SK-N-SH (cell line): ENCODE results near the gene CRTC2. TPM values are rescaled to one million over a fixed set of nuclear protein-coding genes. Genes with fewer than 3 reads are reported as not detected.
A peak's percentile ranks its signal among the peaks of the same experiment; 100 is the strongest.

ENCODE experiments used
- CTCF ChIA-PET: fragments of 300-600, 350-600 bp; formaldehyde crosslinking; extraction: SDS; loops from one replicate; lab custom pipeline; 2021; lab: Yijun Ruan, JAX
- POLR2A ChIA-PET: fragments of 350-600 bp; sonication (Branson Sonifier 250); formaldehyde crosslinking; extraction: SDS; loops from one replicate; lab custom pipeline; 2020; ENCODE audit warnings: antibody characterized with exemption, inconsistent platforms; lab: Yijun Ruan, JAX
- DNase-seq: peaks from one replicate; pipeline ENCODE4 v3.0.0; 2012
- H2AFZ ChIP-seq: fragments of 200-600 bp; sonication (generic); 2 replicates; pipeline ENCODE4 v1.8.1; 2016; ENCODE audit warnings: antibody characterized with exemption, mild to moderate bottlenecking, low read depth
- H3F3A ChIP-seq: fragments of 200-600 bp; sonication (generic); replicated peaks from 2 replicates; pipeline ENCODE3; 2016; ENCODE audit warnings: antibody characterized with exemption, mild to moderate bottlenecking; ENCODE audit not compliant: insufficient read depth
- H3K27ac ChIP-seq, 2 experiments: fragments of 200-500 bp in 1 of 2; fragments of 200-600 bp in 1 of 2; sonication (Bioruptor generic) in 1 of 2; sonication (generic), shearing (Covaris generic) in 1 of 2; 2 replicates each; pipeline versions ENCODE4 v1.5.1 to v1.6.1; 2014 to 2016; ENCODE audit warnings: low read depth in 2 of 2, inconsistent platforms in 1 of 2, low read length in 1 of 2, mild to moderate bottlenecking in 1 of 2, mixed read lengths in 1 of 2
- H3K27me3 ChIP-seq: fragments of 200-600 bp; sonication (generic), shearing (Covaris generic); 2 replicates; pipeline ENCODE4 v1.6.1; 2016; ENCODE audit warnings: mixed run types; ENCODE audit not compliant: insufficient read depth
- H3K36me3 ChIP-seq, 2 experiments: fragments of 200-500 bp in 1 of 2; fragments of 200-600 bp in 1 of 2; sonication (Bioruptor generic) in 1 of 2; sonication (generic) in 1 of 2; replicated peaks in 1 of 2; 2 replicates each; pipeline versions ENCODE3 to v1.5.1; 2014 to 2016; ENCODE audit warnings: low read length in 1 of 2, mild to moderate bottlenecking in 1 of 2; ENCODE audit not compliant: insufficient read depth in 2 of 2, control insufficient read depth in 1 of 2
- H3K4me1 ChIP-seq, 2 experiments: fragments of 200-500 bp in 1 of 2; fragments of 200-600 bp in 1 of 2; sonication (Bioruptor generic) in 1 of 2; sonication (generic), shearing (Covaris generic) in 1 of 2; 2 replicates each; pipeline versions ENCODE4 v1.5.1 to v1.6.1; 2014 to 2016; ENCODE audit warnings: low read depth in 1 of 2, low read length in 1 of 2, mixed run types in 1 of 2; ENCODE audit not compliant: insufficient read depth in 2 of 2, control insufficient read depth in 1 of 2
- H3K4me2 ChIP-seq: fragments of 200-600 bp; sonication (generic), shearing (Covaris generic); 2 replicates; pipeline ENCODE4 v1.6.1; 2017; ENCODE audit warnings: mixed run types
- H3K4me3 ChIP-seq, 2 experiments: fragments of 200-500 bp in 1 of 2; fragments of 200-600 bp in 1 of 2; sonication (Bioruptor generic) in 1 of 2; sonication (generic), shearing (Covaris generic) in 1 of 2; 2 replicates each; pipeline versions ENCODE4 v1.5.1 to v1.8.1; 2014 to 2016; ENCODE audit warnings: low read depth in 2 of 2, inconsistent platforms in 1 of 2, low read length in 1 of 2, mild to moderate bottlenecking in 1 of 2, mixed read lengths in 1 of 2, moderate library complexity in 1 of 2
- H3K79me2 ChIP-seq: fragments of 200-600 bp; sonication (generic); 2 replicates; pipeline ENCODE4 v1.8.1; 2017; ENCODE audit warnings: mild to moderate bottlenecking; ENCODE audit not compliant: insufficient read depth
- H3K9ac ChIP-seq: fragments of 200-600 bp; sonication (generic); 2 replicates; pipeline ENCODE4 v1.6.1; 2017; ENCODE audit warnings: mixed run types
- H3K9me2 ChIP-seq: fragments of 200-600 bp; sonication (generic); 2 replicates; pipeline ENCODE4 v1.6.1; 2017; ENCODE audit warnings: mixed run types
- H3K9me3 ChIP-seq: fragments of 200-600 bp; sonication (generic); 2 replicates; pipeline ENCODE4 v1.6.1; 2017; ENCODE audit warnings: mixed run types, mild to moderate bottlenecking, moderate library complexity
- H4K20me1 ChIP-seq: fragments of 200-600 bp; sonication (generic); 2 replicates; pipeline ENCODE4 v1.6.1; 2017; ENCODE audit warnings: mild to moderate bottlenecking, mixed run types; ENCODE audit not compliant: insufficient read depth
- CTCF ChIP-seq: fragments of 200-600 bp; sonication (generic); IDR thresholded peaks from 2 replicates; pipeline ENCODE4 v1.6.1; 2017; ENCODE audit warnings: antibody characterized with exemption, mild to moderate bottlenecking, moderate library complexity
- ELF1 ChIP-seq: IDR thresholded peaks from 2 replicates; pipeline ENCODE4 v1.4.0; 2012
- FOSL2 ChIP-seq: IDR thresholded peaks from 2 replicates; pipeline ENCODE4 v1.4.0; 2012; ENCODE audit warnings: low read depth, mild to moderate bottlenecking, moderate library complexity, borderline replicate concordance
- FOXJ3 ChIP-seq: sonication (generic); formaldehyde crosslinking; IDR thresholded peaks from 2 replicates; pipeline ENCODE4 v1.5.1; 2020; ENCODE audit warnings: mild to moderate bottlenecking, missing genetic modification reagents
- FOXM1 ChIP-seq: IDR thresholded peaks from 2 replicates; pipeline ENCODE4 v1.4.0; 2012; ENCODE audit warnings: low read depth, mild to moderate bottlenecking
- GABPA ChIP-seq: IDR thresholded peaks from 2 replicates; pipeline ENCODE4 v1.4.0; 2012; ENCODE audit warnings: low read depth, mild to moderate bottlenecking
- JUND ChIP-seq: IDR thresholded peaks from 2 replicates; pipeline ENCODE4 v1.4.0; 2012
- MEF2A ChIP-seq: IDR thresholded peaks from 2 replicates; pipeline ENCODE4 v1.4.0; 2012; ENCODE audit warnings: low read depth, borderline replicate concordance
- NFIC ChIP-seq: IDR thresholded peaks from 2 replicates; pipeline ENCODE4 v1.4.0; 2012; ENCODE audit warnings: borderline replicate concordance
- POLR2AphosphoS5 ChIP-seq: IDR thresholded peaks from 2 replicates; pipeline ENCODE4 v1.6.1; 2012; ENCODE audit warnings: low read depth, low read length
- RCOR1 ChIP-seq: fragments of 150-350 bp; IDR thresholded peaks from 2 replicates; pipeline ENCODE4 v1.6.1; 2017; ENCODE audit warnings: antibody characterized with exemption, low read length
- REST ChIP-seq: IDR thresholded peaks from 2 replicates; pipeline ENCODE4 v1.6.1; 2012; ENCODE audit warnings: mild to moderate bottlenecking, low read depth, low read length, moderate library complexity
- SIN3A ChIP-seq: IDR thresholded peaks from 2 replicates; pipeline ENCODE4 v1.6.1; 2012; ENCODE audit warnings: low read depth, mild to moderate bottlenecking, low read length, moderate library complexity, borderline replicate concordance
- TCF12 ChIP-seq: IDR thresholded peaks from 2 replicates; pipeline ENCODE4 v1.4.0; 2012
- USF1 ChIP-seq: IDR thresholded peaks from 2 replicates; pipeline ENCODE4 v1.4.0; 2012; ENCODE audit warnings: low read depth, borderline replicate concordance
- YY1 ChIP-seq: IDR thresholded peaks from 2 replicates; pipeline ENCODE4 v1.4.0; 2012; ENCODE audit warnings: low read depth, mild to moderate bottlenecking
- ZBTB33 ChIP-seq: IDR thresholded peaks from 2 replicates; pipeline ENCODE4 v1.4.0; 2012; ENCODE audit warnings: low read depth, borderline replicate concordance
- WGBS: methylation state at CpG from one replicate; pipeline ENCODE4 v1.1.6; 2017; ENCODE audit warnings: low lambda C conversion rate; 5-methylcytosine and 5-hydroxymethylcytosine counted together
- polyA plus RNA-seq, 3 experiments: library from polyadenylated mRNA; depleted of rRNA; stranded (reverse); fragments of >200 nt; gene quantifications; 2 replicates each; pipeline ENCODE4 v1.2.3, GENCODE V29; 2012
- TF ChIP-seq, protein P1 (sequence below): IDR thresholded peaks from 2 replicates; pipeline ENCODE4 v1.4.0; 2012; ENCODE audit warnings: low read depth

The CRTC2 gene
- polyA plus RNA-seq, 1 of the 3 experiments (the other 2 are of a cell fraction) = 25.5 TPM

DNA sequence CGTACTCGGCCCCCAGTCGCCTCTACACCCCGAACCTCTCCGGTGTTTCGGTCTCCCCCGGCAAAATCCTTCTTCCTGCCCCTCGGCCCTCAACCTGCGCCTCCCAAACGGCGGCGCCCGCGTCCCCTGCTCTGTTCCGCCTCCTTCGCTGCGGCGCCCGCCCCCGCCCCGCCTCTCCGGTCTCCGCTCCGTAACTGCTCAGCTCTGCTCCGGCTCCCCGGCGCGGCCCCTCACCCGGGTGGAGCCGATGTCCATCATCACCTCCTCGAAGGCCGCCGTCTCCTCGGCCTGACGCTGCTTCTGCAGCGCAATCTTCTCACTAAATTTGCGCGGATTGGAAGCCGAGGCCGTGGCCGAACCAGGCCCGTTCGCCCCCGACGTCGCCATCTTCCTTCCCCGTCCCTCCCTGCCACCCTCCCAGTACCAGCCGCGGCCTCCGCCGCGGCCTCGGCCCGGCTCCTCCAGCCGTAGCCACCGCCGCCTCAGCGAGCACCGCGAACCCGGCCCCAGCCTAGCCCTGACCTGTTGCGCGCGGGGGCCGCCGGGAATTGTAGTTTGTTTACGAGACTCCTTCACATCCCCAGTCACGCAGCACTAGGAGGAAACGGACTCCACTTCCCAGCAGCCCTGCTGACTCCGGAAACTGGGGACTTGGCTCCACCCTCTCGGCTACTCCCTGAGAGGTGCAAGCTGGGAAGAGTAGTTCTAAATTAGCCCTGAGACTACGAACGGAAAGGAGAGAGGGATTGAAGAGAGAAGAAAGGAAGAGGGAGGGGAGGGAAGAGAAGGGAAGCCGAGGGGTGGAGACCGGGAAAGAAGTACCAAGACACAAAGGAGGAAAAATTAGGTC is at the start of gene CRTC2 (continued):
- 0 out of 2 replicates have a peak, but pooled peaks have one; percentile 21 for TF ChIP-seq SIN3A
- TF ChIP-seq TCF12 = peak; percentile 26; the same call in 1 of the 2 replicates
- no peak; the same call in 1 of the 2 replicates for TF ChIP-seq FOXJ3

DNA sequence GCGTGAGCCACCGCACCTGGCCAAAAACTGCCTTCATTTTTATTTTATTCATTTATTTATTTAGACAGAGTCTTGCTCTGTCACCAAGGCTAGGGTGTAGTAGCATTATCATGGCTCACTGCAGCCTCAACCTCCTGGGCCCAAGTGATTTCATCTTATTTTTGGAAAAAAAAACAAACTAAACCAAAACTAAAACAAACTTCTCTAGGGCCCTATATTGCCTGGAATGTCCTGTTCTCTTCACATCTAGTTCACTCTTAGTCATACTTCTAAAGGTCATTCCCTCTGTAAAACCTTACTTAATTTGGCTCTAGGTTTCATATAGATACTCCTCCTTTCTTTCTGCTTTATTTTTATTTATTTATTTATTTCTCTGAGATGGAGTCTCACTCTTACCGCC is 47.7 kb upstream of the CRTC2 start:
- Histone ChIP-seq H3K4me1 (0 out of 4 replicates have a peak, but pooled peaks cover 0 to 6% of the 10 kb centered on the region in 2 experiments), H3K4me2 (no peak overlapping the region), H3K4me3 (no peak overlapping the region), H3K9me2 (no peaks in the 10 kb centered on the region), H3K36me3 (no peaks in the 10 kb centered on the region), H3K79me2 (no peaks in the 10 kb centered on the region), H3K9ac (no peak overlapping the region), H2AFZ (no peak overlapping the region), H3K9me3 (no peaks in the 10 kb centered on the region), H3F3A (peaks cover 4% of the 10 kb centered on the region), H3K27me3 (no peaks in the 10 kb centered on the region), H3K27ac (no peak overlapping the region), H4K20me1 (no peaks in the 10 kb centered on the region)
- DNase-seq = no peak
- ChIA-PET POLR2A (no interaction called here), CTCF (no interaction called here)
- 100% methylated on average over 3 of the region's 3 CpGs for WGBS
- no peak for TF ChIP-seq REST
- no peak for TF ChIP-seq YY1
- no peak for TF ChIP-seq CTCF
- TF ChIP-seq, protein P1, sequence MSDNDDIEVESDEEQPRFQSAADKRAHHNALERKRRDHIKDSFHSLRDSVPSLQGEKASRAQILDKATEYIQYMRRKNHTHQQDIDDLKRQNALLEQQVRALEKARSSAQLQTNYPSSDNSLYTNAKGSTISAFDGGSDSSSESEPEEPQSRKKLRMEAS = no peak
- no peak for TF ChIP-seq POLR2AphosphoS5
- TF ChIP-seq ZBTB33 = no peak
- TF ChIP-seq FOSL2 = no peak
- no peak for TF ChIP-seq USF1
- TF ChIP-seq GABPA = no peak
- TF ChIP-seq ELF1 = no peak
- TF ChIP-seq TCF12 = no peak
- TF ChIP-seq NFIC = no peak
- no peak for TF ChIP-seq JUND
- no peak for TF ChIP-seq RCOR1
- no peak for TF ChIP-seq FOXM1
- no peak for TF ChIP-seq MEF2A
